Measurements from ENCODE around the gene NIPBL.

GRCh38 chr5:36946101-36946500, 69.5 kb downstream of the NIPBL start:
- TF ChIP-seq CTCF (IDR thresholded peaks at IDR 0.05) (no peak), POLR2A (IDR thresholded peaks at IDR 0.05) (no peak), EP300 (IDR thresholded peaks at IDR 0.05) (no peak)
